HepG2 (cell line): ENCODE measurements around the gene POLL. TPM values are rescaled to one million over a fixed set of nuclear protein-coding genes. Genes with fewer than 3 reads are reported as not detected.

Source experiments
- ATAC-seq: fragments of 200-7000 bp; cut with Tn5 transposase; 3 replicates; pipeline ENCODE4 v1.9.1; 2020; ENCODE audit warnings: mild to moderate bottlenecking, moderate library complexity
- BruUV-seq: library from RNA; stranded (reverse); fragments of 400-500 nt; replicated peaks from 2 replicates; lab custom pipeline; 2021; lab: Mats Ljungman, UMichigan
- CTCF ChIA-PET: fragments of 300-600 bp; formaldehyde crosslinking; extraction: SDS; loops from one replicate; lab custom pipeline; 2021; ENCODE audit warnings: low total read pairs, inconsistent platforms, low intra/inter-chr PET ratio; lab: Yijun Ruan, JAX
- POLR2A ChIA-PET: fragments of 350-600 bp; sonication (Branson Sonifier 250); formaldehyde crosslinking; loops from one replicate; lab custom pipeline; 2020; ENCODE audit warnings: antibody characterized with exemption, inconsistent platforms; lab: Yijun Ruan, JAX
- DNase-seq: peaks from one replicate; pipeline ENCODE4 v3.0.0-alpha.2; 2015; ENCODE audit warnings: low spot score
- FAIRE-seq: peaks from 3 replicates; lab custom pipeline; 2011; peaks lifted over from hg19 to GRCh38; lab: Jason Lieb, UNC
- H2AFZ ChIP-seq: one replicate; pipeline ENCODE4 v1.6.1; 2011; ENCODE audit warnings: low read length, inconsistent platforms
- H3K27ac ChIP-seq: fragments of 300-600 bp; 3 replicates; pipeline ENCODE4 v1.8.0; 2011; ENCODE audit warnings: mixed run types, mild to moderate bottlenecking, mixed read lengths, low read length, inconsistent platforms; ENCODE audit not compliant: insufficient read depth; ENCODE audit errors: extremely low read length
- H3K27me3 ChIP-seq, 2 experiments: fragments of 200-600 bp in 1 of 2; 2 replicates in 1 of 2; 3 replicates in 1 of 2; pipeline versions ENCODE4 v1.6.0 to v1.8.0; 2011; ENCODE audit warnings: low read length in 2 of 2, mild to moderate bottlenecking in 2 of 2, moderate library complexity in 2 of 2, inconsistent platforms in 1 of 2; ENCODE audit not compliant: insufficient read depth in 2 of 2, control insufficient read depth in 1 of 2
- H3K36me3 ChIP-seq, 2 experiments: fragments of 200-600 bp in 1 of 2; replicated peaks in 1 of 2; 2 replicates in 1 of 2; 3 replicates in 1 of 2; pipeline versions ENCODE4 v1.5.1 to v1.8.0; 2011; ENCODE audit warnings: low read length in 2 of 2, inconsistent platforms in 1 of 2; ENCODE audit not compliant: insufficient read depth in 2 of 2, control insufficient read depth in 1 of 2
- H3K4me1 ChIP-seq: 2 replicates; pipeline ENCODE4 v1.5.1; 2012; ENCODE audit warnings: low read length, inconsistent platforms; ENCODE audit not compliant: insufficient read depth
- H3K4me2 ChIP-seq: 2 replicates; pipeline ENCODE4 v1.6.0; 2011; ENCODE audit warnings: low read depth, low read length, inconsistent platforms
- H3K4me3 ChIP-seq, 3 experiments: fragments of 200-600 bp in 1 of 3; sonication (generic), shearing (Covaris generic) in 1 of 3; replicated peaks in 1 of 3; 2 replicates each; pipeline ENCODE4 v1.5.1; 2011 to 2016; ENCODE audit warnings: low read length in 3 of 3, inconsistent platforms in 2 of 3, low read depth in 2 of 3, mild to moderate bottlenecking in 2 of 3, control low read depth in 1 of 3, mixed read lengths in 1 of 3; ENCODE audit not compliant: insufficient read depth in 1 of 3
- H3K79me2 ChIP-seq: one replicate; pipeline ENCODE4 v1.6.1; 2011; ENCODE audit warnings: low read length, inconsistent platforms; ENCODE audit not compliant: insufficient read depth
- H3K9ac ChIP-seq: 2 replicates; pipeline ENCODE4 v1.6.0; 2011; ENCODE audit warnings: mild to moderate bottlenecking, low read depth, low read length, inconsistent platforms; ENCODE audit not compliant: insufficient read depth
- H3K9me3 ChIP-seq: 2 replicates; pipeline ENCODE4 v1.5.1; 2012; ENCODE audit warnings: mild to moderate bottlenecking, low read length
- H4K20me1 ChIP-seq: 2 replicates; pipeline ENCODE4 v1.6.0; 2011; ENCODE audit warnings: inconsistent platforms, mild to moderate bottlenecking, low read length, moderate library complexity; ENCODE audit not compliant: insufficient read depth
- FOSL1 ChIP-seq: sonication (generic); formaldehyde crosslinking; IDR thresholded peaks from 2 replicates; pipeline ENCODE4 v1.9.0; 2021; ENCODE audit warnings: missing genetic modification reagents, borderline replicate concordance
- GATA4 ChIP-seq: sonication (generic); IDR thresholded peaks from 2 replicates; pipeline ENCODE4 v1.6.1; 2016; ENCODE audit warnings: antibody characterized with exemption, low read depth, borderline replicate concordance
- HDAC6 ChIP-seq: fragments of 200-600 bp; sonication (generic); IDR thresholded peaks from 2 replicates; pipeline ENCODE4 v1.7.0; 2017; ENCODE audit warnings: mild to moderate bottlenecking, antibody characterized with exemption, low read length, low read depth
- KDM6A ChIP-seq: IDR thresholded peaks from 2 replicates; pipeline ENCODE4 v1.6.1; 2016; ENCODE audit warnings: low read depth
- MYNN ChIP-seq: sonication (generic); formaldehyde crosslinking; IDR thresholded peaks from 2 replicates; pipeline ENCODE4 v1.4.0; 2020; ENCODE audit warnings: mild to moderate bottlenecking, low read depth, missing genetic modification reagents
- NAIF1 ChIP-seq: sonication (generic); formaldehyde crosslinking; IDR thresholded peaks from 2 replicates; pipeline ENCODE4 v1.5.0; 2020; ENCODE audit warnings: mild to moderate bottlenecking, missing genetic modification reagents, borderline replicate concordance
- NR0B2 ChIP-seq: sonication (generic); formaldehyde crosslinking; IDR thresholded peaks from 2 replicates; pipeline ENCODE4 v1.4.0; 2020; ENCODE audit warnings: mild to moderate bottlenecking, missing genetic modification reagents
- RAD51 ChIP-seq: fragments of 450-650 bp; IDR thresholded peaks from 2 replicates; pipeline ENCODE4 v1.6.1; 2016; ENCODE audit warnings: borderline replicate concordance
- TP53 ChIP-seq: sonication (generic); formaldehyde crosslinking; conservative IDR thresholded peaks from 2 replicates; pipeline ENCODE4 v1.4.0; 2020; ENCODE audit warnings: missing genetic modification reagents
- ZNF180 ChIP-seq: sonication (generic); formaldehyde crosslinking; IDR thresholded peaks from 2 replicates; pipeline ENCODE4 v1.4.0; 2020; ENCODE audit warnings: low read depth, missing genetic modification reagents, borderline replicate concordance
- ZNF232 ChIP-seq: sonication (generic); formaldehyde crosslinking; IDR thresholded peaks from 2 replicates; pipeline ENCODE4 v1.4.0; 2020; ENCODE audit warnings: missing genetic modification reagents, borderline replicate concordance
- ZNF296 ChIP-seq: sonication (generic); formaldehyde crosslinking; conservative IDR thresholded peaks from 2 replicates; pipeline ENCODE4 v1.5.0; 2020; ENCODE audit warnings: mild to moderate bottlenecking, missing genetic modification reagents
- ZNF446 ChIP-seq: sonication (generic); formaldehyde crosslinking; IDR thresholded peaks from 2 replicates; pipeline ENCODE4 v1.5.0; 2020; ENCODE audit warnings: mild to moderate bottlenecking, missing genetic modification reagents
- ZNF530 ChIP-seq: sonication (generic); formaldehyde crosslinking; IDR thresholded peaks from 2 replicates; pipeline ENCODE4 v1.5.0; 2020; ENCODE audit warnings: low read depth, mild to moderate bottlenecking, missing genetic modification reagents
- ZNF589 ChIP-seq: sonication (generic); formaldehyde crosslinking; conservative IDR thresholded peaks from 2 replicates; pipeline ENCODE4 v1.8.0; 2022; ENCODE audit warnings: mild to moderate bottlenecking, moderate library complexity, missing genetic modification reagents
- ZNF619 ChIP-seq: sonication (generic); formaldehyde crosslinking; IDR thresholded peaks from 2 replicates; pipeline ENCODE4 v1.4.0; 2020; ENCODE audit warnings: mild to moderate bottlenecking, missing genetic modification reagents
- ZNF7 ChIP-seq: IDR thresholded peaks from 2 replicates; pipeline ENCODE4 v1.6.1; 2016; ENCODE audit warnings: missing biosample characterization, missing genetic modification reagents
- ZNF776 ChIP-seq: sonication (generic); formaldehyde crosslinking; IDR thresholded peaks from 2 replicates; pipeline ENCODE4 v1.4.0; 2020; ENCODE audit warnings: mild to moderate bottlenecking, missing genetic modification reagents
- WGBS: methylation state at CpG from one replicate; pipeline ENCODE4 v1.1.6; 2017; ENCODE audit warnings: low lambda C conversion rate; 5-methylcytosine and 5-hydroxymethylcytosine counted together
- in situ Hi-C: cut with HindIII; loops from 2 replicates; pipeline ENCODE4 v1.10.0; 2017; ENCODE audit warnings: low pct_unique_long_range_greater_than_20kb; ENCODE audit not compliant: extremely low pct_ligation_motif_present
- intact Hi-C: fragments of 100-400 bp; cut with micrococcal nuclease; formaldehyde crosslinking; loops from one replicate; pipeline ENCODE4 v1.10.0; 2022; ENCODE audit not compliant: unreplicated experiment
- polyA plus RNA-seq, 8 experiments: library from polyadenylated mRNA; depleted of rRNA in 3 of 8; stranded (reverse) in 7 of 8; unstranded in 1 of 8; fragments of >200 nt; fragmentation: Illumina TruSeq in 4 of 8; extraction: Trizol in 4 of 8; gene quantifications; 2 replicates each; pipeline versions ENCODE4 v1.2.1 to v1.2.3, GENCODE V29; 2011 to 2016; ENCODE audit warnings: low read depth in 4 of 8, missing spikeins in 1 of 8, mixed read lengths in 1 of 8; ENCODE audit not compliant: insufficient read depth in 1 of 8
- total RNA-seq, 5 experiments: library from RNA; depleted of rRNA; stranded (reverse); fragments of >200 nt; fragmentation: Illumina TruSeq; extraction: Trizol; gene quantifications; 2 replicates each; pipeline ENCODE4 v1.2.3, GENCODE V29; 2016; ENCODE audit warnings: low read depth in 1 of 5
- TF ChIP-seq, protein P1 (sequence below): sonication (generic); formaldehyde crosslinking; IDR thresholded peaks from 2 replicates; pipeline ENCODE4 v1.5.1; 2020; ENCODE audit warnings: missing genetic modification reagents, mild to moderate bottlenecking, borderline replicate concordance
- TF ChIP-seq, protein P2 (sequence below): sonication (generic); formaldehyde crosslinking; IDR thresholded peaks from 2 replicates; pipeline ENCODE4 v1.8.1; 2023; ENCODE audit warnings: mild to moderate bottlenecking, missing genetic modification reagents, borderline replicate concordance

POLL gene
- total and polyA plus RNA-seq, 2 of the 13 experiments (the other 11 are each of a cell fraction or from before 2014, with no cell fraction given): 13.8 to 19.1 TPM

GRCh38 chr10:101579516-101579870, 8.6 kb downstream of the POLL start:
- no peaks in the 10 kb centered on the region for H3K79me2 ChIP-seq
- BruUV-seq: no TSS peak
- no peaks in the 10 kb centered on the region for H3K4me1 ChIP-seq
- POLR2A ChIA-PET: no interaction called here
- ATAC-seq (no peak), FAIRE-seq (no peak), DNase-seq (no peak)
- in situ Hi-C loops (no loop called here), intact Hi-C loops (no loop called here)
- no peaks in the 10 kb centered on the region for H3K9me3 ChIP-seq
- no peaks in the 10 kb centered on the region for H4K20me1 ChIP-seq
- H2AFZ ChIP-seq: no peak overlapping the region
- H3K9ac ChIP-seq: no peak overlapping the region
- TF ChIP-seq ZNF446 (CRISPR knock-in tag): no peak
- TF ChIP-seq, protein P1, sequence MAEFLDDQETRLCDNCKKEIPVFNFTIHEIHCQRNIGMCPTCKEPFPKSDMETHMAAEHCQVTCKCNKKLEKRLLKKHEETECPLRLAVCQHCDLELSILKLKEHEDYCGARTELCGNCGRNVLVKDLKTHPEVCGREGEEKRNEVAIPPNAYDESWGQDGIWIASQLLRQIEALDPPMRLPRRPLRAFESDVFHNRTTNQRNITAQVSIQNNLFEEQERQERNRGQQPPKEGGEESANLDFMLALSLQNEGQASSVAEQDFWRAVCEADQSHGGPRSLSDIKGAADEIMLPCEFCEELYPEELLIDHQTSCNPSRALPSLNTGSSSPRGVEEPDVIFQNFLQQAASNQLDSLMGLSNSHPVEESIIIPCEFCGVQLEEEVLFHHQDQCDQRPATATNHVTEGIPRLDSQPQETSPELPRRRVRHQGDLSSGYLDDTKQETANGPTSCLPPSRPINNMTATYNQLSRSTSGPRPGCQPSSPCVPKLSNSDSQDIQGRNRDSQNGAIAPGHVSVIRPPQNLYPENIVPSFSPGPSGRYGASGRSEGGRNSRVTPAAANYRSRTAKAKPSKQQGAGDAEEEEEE (CRISPR knock-in tag): no peak
- TF ChIP-seq GATA4: no peak
- no peak for TF ChIP-seq KDM6A
- no peak for TF ChIP-seq ZNF296
- no peak for TF ChIP-seq MYNN (CRISPR knock-in tag)
- no peak for TF ChIP-seq NAIF1 (CRISPR knock-in tag)
- no peak for TF ChIP-seq ZNF776 (CRISPR knock-in tag)
- no peak for TF ChIP-seq RAD51
- TF ChIP-seq, protein P2, sequence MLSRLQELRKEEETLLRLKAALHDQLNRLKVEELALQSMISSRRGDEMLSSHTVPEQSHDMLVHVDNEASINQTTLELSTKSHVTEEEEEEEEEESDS: no peak
- no peak for TF ChIP-seq ZNF7 (CRISPR knock-in tag)
- no peak for TF ChIP-seq ZNF180 (CRISPR knock-in tag)
- TF ChIP-seq HDAC6: no peak
- no peak for TF ChIP-seq FOSL1 (CRISPR knock-in tag)
- no peak for TF ChIP-seq NR0B2 (CRISPR knock-in tag)
- TF ChIP-seq ZNF589 (CRISPR knock-in tag): no peak
- no peak for TF ChIP-seq ZNF530
- no peak for TF ChIP-seq TP53
- no peak for TF ChIP-seq ZNF619 (CRISPR knock-in tag)
- no peak for TF ChIP-seq ZNF232 (CRISPR knock-in tag)
- CTCF ChIA-PET: no interaction called here
- H3K4me2 ChIP-seq: no peak overlapping the region
- no peak overlapping the region for H3K4me3 ChIP-seq
- WGBS: 100% methylated on average over 1 of the region's 12 CpGs
- H3K27me3 ChIP-seq: no peaks in the 10 kb centered on the region
- no peak overlapping the region for H3K27ac ChIP-seq
- peaks cover 2 to 19% of the 10 kb centered on the region in 2 experiments; a peak in 4 of 5 replicates for H3K36me3 ChIP-seq
